GM21717 (cell line): Measurements from ENCODE around the gene CSTPP1.
"Not testable (repeated sequence)": the region's sequence is repeated elsewhere in the genome, so short reads cannot be mapped to it uniquely, and the experiment has no call there.

ENCODE experiments used
- ATAC-seq: cut with Tn5 transposase; IDR thresholded peaks from one replicate; pipeline ENCODE4 v1.9.1; 2021; ENCODE audit warnings: mild to moderate bottlenecking, moderate library complexity; ENCODE audit not compliant: unreplicated experiment

CSTPP1 gene

GRCh38 chr11:46951864-46952263 lies 15.3 kb downstream of the CSTPP1 start:
- ATAC-seq: no peak

- ATAC-seq: no peak
These were observed 16.0 kb downstream of the CSTPP1 start for GRCh38 chr11:46952553-46952952.

- no peak for ATAC-seq
These were observed 16.5 kb downstream of the CSTPP1 start for GRCh38 chr11:46953093-46953492.

GRCh38 chr11:46958777-46959176 lies 22.2 kb downstream of the CSTPP1 start:
- ATAC-seq: no peak

- no peak for ATAC-seq
These were observed 24.5 kb downstream of the CSTPP1 start for GRCh38 chr11:46961041-46961440.

- not testable (repeated sequence) for ATAC-seq
These were observed 25.3 kb downstream of the CSTPP1 start for GRCh38 chr11:46961886-46962285.

GRCh38 chr11:46963844-46964243 lies 27.3 kb downstream of the CSTPP1 start:
- no peak for ATAC-seq

- ATAC-seq: no peak
These were observed 30.2 kb downstream of the CSTPP1 start for GRCh38 chr11:46966773-46967172.

GRCh38 chr11:46967962-46968361 lies 31.4 kb downstream of the CSTPP1 start:
- no peak for ATAC-seq

- no peak for ATAC-seq
These were observed 32.8 kb downstream of the CSTPP1 start for GRCh38 chr11:46969379-46969778.

- no peak for ATAC-seq
These were observed 34.5 kb downstream of the CSTPP1 start for GRCh38 chr11:46970913-46971625.

GRCh38 chr11:46972343-46972742 lies 35.8 kb downstream of the CSTPP1 start:
- ATAC-seq: no peak

- no peak for ATAC-seq
These were observed 36.3 kb downstream of the CSTPP1 start for GRCh38 chr11:46972821-46973220.

GRCh38 chr11:46976182-46976854 lies 39.8 kb downstream of the CSTPP1 start:
- ATAC-seq: no peak

- ATAC-seq: no peak
These were observed 40.7 kb downstream of the CSTPP1 start for GRCh38 chr11:46977038-46977813.

- no peak for ATAC-seq
These were observed 41.5 kb downstream of the CSTPP1 start for GRCh38 chr11:46978005-46978491.

GRCh38 chr11:46979358-46979757 lies 42.8 kb downstream of the CSTPP1 start:
- ATAC-seq: no peak

GRCh38 chr11:46981436-46981835 lies 44.9 kb downstream of the CSTPP1 start:
- ATAC-seq: no peak

GRCh38 chr11:46982797-46983452 lies 46.4 kb downstream of the CSTPP1 start:
- ATAC-seq: no peak

GRCh38 chr11:46983598-46983997 lies 47.0 kb downstream of the CSTPP1 start:
- no peak for ATAC-seq

- ATAC-seq: no peak
These were observed 48.0 kb downstream of the CSTPP1 start for GRCh38 chr11:46984548-46984947.
